K562 (cell line): ENCODE data around the gene ZSCAN12. TPM values are rescaled to one million over a fixed set of nuclear protein-coding genes. Genes with fewer than 3 reads are reported as not detected.

Source experiments
- BCLAF1 ChIP-seq, 2 experiments: fragments of 450-650 bp in 1 of 2; IDR thresholded peaks; 2 replicates each; pipeline ENCODE4 v1.6.1; 2011 to 2017; ENCODE audit warnings: low read depth in 2 of 2, antibody characterized with exemption in 1 of 2, borderline replicate concordance in 1 of 2, low read length in 1 of 2, mild to moderate bottlenecking in 1 of 2, mixed read lengths in 1 of 2; ENCODE audit not compliant: control insufficient read depth in 1 of 2
- BRCA1 ChIP-seq, 2 experiments: fragments of 450-650 bp in 1 of 2; sonication (generic) in 1 of 2; formaldehyde crosslinking in 1 of 2; IDR thresholded peaks; 2 replicates each; pipeline versions ENCODE4 v1.5.0 to v1.6.1; 2017 to 2020; ENCODE audit warnings: mild to moderate bottlenecking in 1 of 2, missing genetic modification reagents in 1 of 2
- CAMTA2 ChIP-seq: fragments of 250-450 bp; sonication (Bioruptor Pico); conservative IDR thresholded peaks from 2 replicates; pipeline ENCODE4 v1.5.1; 2022
- CTCF ChIP-seq, 3 experiments: IDR thresholded peaks in 2 of 3; conservative IDR thresholded peaks in 1 of 3; 2 replicates each; pipeline ENCODE4 v1.5.1; 2011 to 2012; ENCODE audit warnings: low read length in 3 of 3, mild to moderate bottlenecking in 3 of 3, control low read depth in 2 of 3, improper control_type of control experiment in 1 of 3, inconsistent platforms in 1 of 3, low read depth in 1 of 3, mixed read lengths in 1 of 3, moderate library complexity in 1 of 3; ENCODE audit not compliant: insufficient read depth in 2 of 3
- FOXO4 ChIP-seq: fragments of 450-650 bp; formaldehyde crosslinking; IDR thresholded peaks from 2 replicates; pipeline ENCODE4 v1.4.0; 2020; ENCODE audit warnings: mild to moderate bottlenecking, moderate library complexity
- HLTF ChIP-seq: fragments of 450-650 bp; IDR thresholded peaks from 2 replicates; pipeline ENCODE4 v1.6.1; 2016
- MYNN ChIP-seq, 2 experiments: sonication (generic); formaldehyde crosslinking in 1 of 2; IDR thresholded peaks; 2 replicates each; pipeline versions ENCODE4 v1.5.0 to v1.6.1; 2016 to 2020; ENCODE audit warnings: antibody characterized with exemption in 1 of 2, missing genetic modification reagents in 1 of 2
- NBN ChIP-seq: fragments of 450-650 bp; IDR thresholded peaks from 2 replicates; pipeline ENCODE4 v1.6.1; 2016; ENCODE audit warnings: low read depth, mild to moderate bottlenecking
- PHTF2 ChIP-seq: fragments of 250-450 bp; sonication (Bioruptor Pico); IDR thresholded peaks from 2 replicates; pipeline ENCODE4 v1.5.0; 2021; ENCODE audit warnings: mild to moderate bottlenecking
- SLC30A9 ChIP-seq: fragments of 250-450 bp; sonication (Bioruptor Pico); IDR thresholded peaks from 2 replicates; pipeline ENCODE4 v1.8.0; 2022; ENCODE audit warnings: mild to moderate bottlenecking, moderate library complexity
- SMC3 ChIP-seq: conservative IDR thresholded peaks from 2 replicates; pipeline ENCODE4 v1.6.1; 2011; ENCODE audit warnings: low read depth, low read length, improper control_type of control experiment; ENCODE audit not compliant: insufficient read depth
- ZNF184 ChIP-seq: sonication (generic); formaldehyde crosslinking; IDR thresholded peaks from 2 replicates; pipeline ENCODE4 v1.5.0; 2020; ENCODE audit warnings: missing genetic modification reagents
- ZNF324 ChIP-seq: fragments of 250-450 bp; sonication (Bioruptor Pico); IDR thresholded peaks from 2 replicates; pipeline ENCODE4 v1.4.0; 2020; ENCODE audit warnings: mild to moderate bottlenecking
- ZNF398 ChIP-seq: fragments of 250-450 bp; sonication (Bioruptor Pico); IDR thresholded peaks from 2 replicates; pipeline ENCODE4 v1.8.0; 2021; ENCODE audit warnings: moderate library complexity, mild to moderate bottlenecking, inconsistent platforms
- polyA plus RNA-seq, 8 experiments: library from polyadenylated mRNA; depleted of rRNA in 4 of 8; stranded (reverse) in 5 of 8; unstranded in 3 of 8; fragments of >200 nt; fragmentation: Nextera tagmentation in 2 of 8; fragmentation: Illumina TruSeq in 1 of 8; extraction: Ambion mirVana in 2 of 8; extraction: Trizol in 1 of 8; gene quantifications; 2 replicates each; pipeline versions ENCODE4 v1.2.1 to v1.2.3, GENCODE V29; 2011 to 2014; ENCODE audit warnings: inconsistent platforms in 1 of 8, missing spikeins in 1 of 8
- total RNA-seq, 7 experiments: library from RNA; depleted of rRNA in 6 of 7; stranded (reverse); fragments of >200 nt in 6 of 7; fragmentation: Illumina TruSeq in 2 of 7; extraction: Trizol in 2 of 7; gene quantifications; 2 replicates each; pipeline versions ENCODE4 v1.2.1 to v1.2.3, GENCODE V29; 2011 to 2021; ENCODE audit warnings: low replicate concordance in 1 of 7

ZSCAN12 gene
- total and polyA plus RNA-seq, 9 of the 15 experiments (the other 6 are each of a cell fraction or from before 2014, with no cell fraction given) = 2.5 to 19.6 (median 12.5) TPM

GRCh38 chr6:28399350-28400121 is at the start of gene ZSCAN12 (continued):
- TF ChIP-seq BCLAF1 (IDR thresholded peaks at IDR 0.05; ENCODE audit: borderline replicate concordance in 1 of 2, control insufficient read depth in 1 of 2, low read depth in 2 of 2, low read length in 1 of 2) (peak in 1 of 2 experiments; percentile 99; a peak in 2 of 4 replicates), FOXO4 (CRISPR knock-in tag) (0 out of 2 replicates have a peak, but pooled peaks have one; percentile 49), CTCF (IDR thresholded peaks at IDR 0.05 in 2 of 3, conservative IDR thresholded peaks at IDR 0.05 in 1 of 3; ENCODE audit: insufficient read depth in 2 of 3, low read depth in 1 of 3, low read length in 3 of 3) (peak; percentile 74 to 82 (median 79)), NBN (peak; percentile 95), CAMTA2 (no peak), HLTF (peak; percentile 79; the same call in 1 of the 2 replicates), PHTF2 (CRISPR knock-in tag) (no peak), MYNN (IDR thresholded peaks at IDR 0.05) (0 out of 2 replicates have a peak, but pooled peaks have one; percentile 42), MYNN (CRISPR knock-in tag; IDR thresholded peaks at IDR 0.05) (no peak), ZNF324 (CRISPR knock-in tag) (0 out of 2 replicates have a peak, but pooled peaks have one; percentile 6), SMC3 (peak; percentile 35), BRCA1 (IDR thresholded peaks at IDR 0.05) (no peak), BRCA1 (CRISPR knock-in tag; IDR thresholded peaks at IDR 0.05) (no peak), ZNF398 (CRISPR knock-in tag) (no peak), ZNF184 (CRISPR knock-in tag) (no peak), SLC30A9 (CRISPR knock-in tag) (no peak)
